T-cell (primary cell): ENCODE data around the gene GFOD1. TPM values are rescaled to one million over a fixed set of nuclear protein-coding genes. Genes with fewer than 3 reads are reported as not detected.

ENCODE experiments used
- ATAC-seq, 4 experiments: fragments of 200-7000 bp in 3 of 4; fragments of 150-1000 bp in 1 of 4; cut with Tn5 transposase; replicated peaks in 1 of 4; 1 replicate in 3 of 4; 2 replicates in 1 of 4; pipeline ENCODE4 v1.10.0; 2021; ENCODE audit warnings: moderate library complexity in 3 of 4, mild to moderate bottlenecking in 2 of 4, moderate number of reproducible peaks in 1 of 4
- CTCF ChIA-PET, 2 donors: fragments of 300-600 bp; sonication (Branson Sonifier 250); formaldehyde crosslinking; loops; one replicate each; lab custom pipeline; 2022; ENCODE audit warnings: antibody characterized with exemption in 2 of 2; lab: Charles Lee
- POLR2A ChIA-PET, 2 donors: fragments of 300-600 bp; sonication (Branson Sonifier 250); formaldehyde crosslinking; loops; one replicate each; lab custom pipeline; 2022; ENCODE audit warnings: antibody characterized with exemption in 2 of 2; lab: Charles Lee
- DNase-seq, 35 experiments: peaks; one replicate each; pipeline versions ENCODE4 v3.0.0 to v3.0.0-alpha.2; 2013 to 2023
- H3K27ac ChIP-seq: one replicate; pipeline ENCODE4 v1.5.1; 2013; ENCODE audit warnings: low read length
- H3K27me3 ChIP-seq, 2 experiments: replicated peaks in 1 of 2; 1 replicate in 1 of 2; 2 replicates in 1 of 2; pipeline versions ENCODE4 v1.6.1 to v1.7.0; 2013; ENCODE audit warnings: low read length in 1 of 2, mixed read lengths in 1 of 2; ENCODE audit not compliant: control insufficient read depth in 2 of 2, insufficient read depth in 2 of 2; ENCODE audit errors: extremely low read depth in 1 of 2
- H3K36me3 ChIP-seq, 2 donors: 1 replicate in 1 of 2; 2 replicates in 1 of 2; pipeline versions ENCODE4 v1.6.1 to v1.7.0; 2013; ENCODE audit warnings: low read length in 1 of 2; ENCODE audit not compliant: control insufficient read depth in 2 of 2, insufficient read depth in 1 of 2; ENCODE audit errors: extremely low read depth in 1 of 2
- H3K4me1 ChIP-seq, 2 experiments: 1 replicate in 1 of 2; 2 replicates in 1 of 2; pipeline versions ENCODE4 v1.6.1 to v1.7.0; 2013; ENCODE audit warnings: low read length in 2 of 2, mixed read lengths in 1 of 2; ENCODE audit not compliant: insufficient read depth in 2 of 2, control insufficient read depth in 1 of 2; ENCODE audit errors: extremely low read depth in 1 of 2
- H3K4me3 ChIP-seq, 2 donors: 1 replicate in 1 of 2; 2 replicates in 1 of 2; pipeline versions ENCODE4 v1.5.1 to v1.7.0; 2013; ENCODE audit warnings: mild to moderate bottlenecking in 2 of 2, low read length in 1 of 2, moderate library complexity in 1 of 2; ENCODE audit not compliant: control insufficient read depth in 1 of 2; ENCODE audit errors: extremely low read depth in 1 of 2
- H3K9me3 ChIP-seq: 2 replicates; pipeline ENCODE4 v1.7.0; 2013
- H3K27ac Mint-ChIP-seq, 2 donors: one replicate each; pipeline ENCODE4 v1.8.0; 2020 to 2021; ENCODE audit warnings: mild to moderate bottlenecking in 2 of 2, mixed read lengths in 2 of 2
- H3K27me3 Mint-ChIP-seq, 2 donors: one replicate each; pipeline ENCODE4 v1.8.0; 2021 to 2022; ENCODE audit warnings: mixed read lengths in 2 of 2
- H3K36me3 Mint-ChIP-seq: one replicate; pipeline ENCODE4 v1.8.0; 2021; ENCODE audit warnings: mixed read lengths
- H3K4me1 Mint-ChIP-seq, 3 donors: one replicate each; pipeline ENCODE4 v1.8.0; 2020 to 2022; ENCODE audit warnings: mixed read lengths in 3 of 3, mild to moderate bottlenecking in 1 of 3
- H3K4me3 Mint-ChIP-seq, 3 donors: one replicate each; pipeline ENCODE4 v1.8.0; 2020 to 2022; ENCODE audit warnings: mild to moderate bottlenecking in 3 of 3, mixed read lengths in 3 of 3, moderate library complexity in 3 of 3
- H3K9me3 Mint-ChIP-seq, 3 donors: one replicate each; pipeline ENCODE4 v1.8.0; 2020 to 2022; ENCODE audit warnings: mixed read lengths in 3 of 3
- WGBS: methylation state at CpG from one replicate; pipeline ENCODE4 v1.1.5; 2013; ENCODE audit warnings: missing lambda C conversion rate; ENCODE audit not compliant: insufficient coverage; 5-methylcytosine and 5-hydroxymethylcytosine counted together
- total RNA-seq, 35 experiments: library from RNA in 6 of 35; stranded (reverse) in 6 of 35; fragments of 120-200 nt in 1 of 35; gene quantifications; one replicate each; pipeline versions ENCODE4 v1.2.1 to v1.2.4 and lab custom pipeline; 2013 to 2026

GFOD1 gene
- total RNA-seq, 5 donors from 2014 or later (not counting 1 experiment from before 2014, with no cell fraction given) = 1.9 to 3.2 (median 2.3) TPM

GRCh38 chr6:13495112-13495776, 7.8 kb upstream of the GFOD1 start:
- WGBS = no CpG with 5 or more reads among the region's 5 CpGs
- CTCF ChIA-PET = interaction anchor here in 1 of 2 donors (0.9 kb wide), 1 partner anchor 18 kb away, joined by 3 read pairs; no protein-coding TSS in a partner anchor

DNA sequence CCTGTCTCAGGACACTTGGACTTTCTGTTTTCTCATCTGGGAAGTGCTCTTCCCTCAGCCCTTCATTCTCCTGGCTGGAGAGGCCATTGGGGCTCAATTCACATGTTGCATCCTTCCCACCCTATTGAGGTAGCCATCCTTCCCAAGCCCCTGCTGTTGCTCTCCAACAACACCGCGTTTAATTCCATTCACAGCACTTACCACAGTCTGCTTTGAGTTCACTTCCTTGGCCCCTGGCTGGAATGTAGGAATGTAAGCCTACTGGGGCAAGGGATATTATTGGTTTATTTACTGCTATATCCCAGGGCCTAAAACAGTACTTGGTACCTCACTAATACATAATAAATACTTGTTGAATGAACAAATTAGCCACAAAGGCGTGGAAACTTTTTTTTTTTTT, 6.7 kb upstream of the GFOD1 start:
- Mint-ChIP-seq H3K36me3 (no peaks in the 10 kb centered on the region), H3K4me3 (no peak overlapping the region), H3K4me1 (no peaks in the 10 kb centered on the region), H3K9me3 (no peaks in the 10 kb centered on the region), H3K27me3 (no peaks in the 10 kb centered on the region), H3K27ac (no peak overlapping the region)
- no peaks in the 10 kb centered on the region for H3K36me3 ChIP-seq
- H3K27me3 ChIP-seq = no peaks in the 10 kb centered on the region
- H3K27ac ChIP-seq = no peak overlapping the region
- ChIA-PET CTCF (interaction anchor here in 1 of 2 donors (0.9 kb wide), 1 partner anchor 17 kb away, joined by 3 read pairs; no protein-coding TSS in a partner anchor), POLR2A (no interaction called here)
- no peak for DNase-seq
- H3K4me1 ChIP-seq = no peaks in the 10 kb centered on the region
- no peak overlapping the region for H3K4me3 ChIP-seq
- H3K9me3 ChIP-seq = no peaks in the 10 kb centered on the region
- ATAC-seq = no peak
- no CpG with 5 or more reads among the region's 3 CpGs for WGBS

More at GRCh38 chr6:13495112-13495776, 7.8 kb upstream of the GFOD1 start:
- no peaks in the 10 kb centered on the region for H3K36me3 ChIP-seq
- Mint-ChIP-seq H3K27ac (no peak overlapping the region), H3K36me3 (no peaks in the 10 kb centered on the region), H3K9me3 (no peaks in the 10 kb centered on the region), H3K27me3 (no peaks in the 10 kb centered on the region), H3K4me3 (no peak overlapping the region), H3K4me1 (no peaks in the 10 kb centered on the region)
- no peak overlapping the region for H3K27ac ChIP-seq
- no peak for ATAC-seq
- no peaks in the 10 kb centered on the region for H3K27me3 ChIP-seq
- H3K4me3 ChIP-seq = no peak overlapping the region
- no peak for DNase-seq
- H3K4me1 ChIP-seq = no peaks in the 10 kb centered on the region
- POLR2A ChIA-PET = no interaction called here
- no peaks in the 10 kb centered on the region for H3K9me3 ChIP-seq

GRCh38 chr6:13493147-13493546, 5.7 kb upstream of the GFOD1 start:
- Mint-ChIP-seq H3K27ac (no peak overlapping the region), H3K27me3 (no peaks in the 10 kb centered on the region), H3K4me3 (no peak overlapping the region), H3K36me3 (no peaks in the 10 kb centered on the region), H3K4me1 (peaks cover 0 to 6% (median 5%) of the 10 kb centered on the region in 3 donors), H3K9me3 (no peaks in the 10 kb centered on the region)
- no peaks in the 10 kb centered on the region for H3K36me3 ChIP-seq
- CTCF ChIA-PET = no interaction called here
- ATAC-seq (no peak), DNase-seq (no peak)
- POLR2A ChIA-PET = interaction anchor here in 1 of 2 donors (0.6 kb wide), 1 partner anchor 161 kb away, joined by 3 read pairs; no protein-coding TSS in a partner anchor
- H3K4me1 ChIP-seq = peaks cover 0 to 9% of the 10 kb centered on the region in 2 experiments
- no peak overlapping the region for H3K4me3 ChIP-seq
- no peak overlapping the region for H3K27ac ChIP-seq
- H3K27me3 ChIP-seq = peaks cover 0 to 7% of the 10 kb centered on the region in 2 experiments
- 60% methylated on average over 1 of the region's 3 CpGs for WGBS
- H3K9me3 ChIP-seq = no peaks in the 10 kb centered on the region

GRCh38 chr6:13492357-13492756, 5.0 kb upstream of the GFOD1 start:
- no peaks in the 10 kb centered on the region for H3K27me3 Mint-ChIP-seq
- no peak for ATAC-seq
- H3K27ac Mint-ChIP-seq = no peak overlapping the region
- no peak overlapping the region for H3K4me3 Mint-ChIP-seq
- no peaks in the 10 kb centered on the region for H3K9me3 ChIP-seq
- H3K27me3 ChIP-seq = peaks cover 0 to 10% of the 10 kb centered on the region in 2 experiments
- no peaks in the 10 kb centered on the region for H3K36me3 ChIP-seq
- H3K4me1 Mint-ChIP-seq = peaks cover 5 to 8% (median 6%) of the 10 kb centered on the region in 3 donors
- no peak overlapping the region for H3K4me3 ChIP-seq
- no peak for DNase-seq
- POLR2A ChIA-PET = no interaction called here
- H3K9me3 Mint-ChIP-seq = no peaks in the 10 kb centered on the region
- CTCF ChIA-PET = no interaction called here
- WGBS = no CpG with 5 or more reads among the region's 2 CpGs
- H3K27ac ChIP-seq = no peak overlapping the region
- no peaks in the 10 kb centered on the region for H3K36me3 Mint-ChIP-seq
- H3K4me1 ChIP-seq = peaks cover 2 to 14% of the 10 kb centered on the region in 2 experiments

GRCh38 chr6:13491538-13491937, 4.1 kb upstream of the GFOD1 start:
- no peak overlapping the region for H3K4me3 Mint-ChIP-seq
- ChIA-PET POLR2A (no interaction called here), CTCF (interaction anchor here in 1 of 2 donors (0.7 kb wide), 1 partner anchor 9 kb away, joined by 3 read pairs; no protein-coding TSS in a partner anchor)
- Histone ChIP-seq H3K27ac (no peak overlapping the region), H3K4me3 (no peak overlapping the region), H3K9me3 (no peaks in the 10 kb centered on the region), H3K4me1 (peaks cover 2 to 14% of the 10 kb centered on the region in 2 experiments), H3K27me3 (peaks cover 0 to 10% of the 10 kb centered on the region in 2 experiments), H3K36me3 (no peaks in the 10 kb centered on the region)
- 100% methylated on average over 2 of the region's 3 CpGs for WGBS
- no peaks in the 10 kb centered on the region for H3K36me3 Mint-ChIP-seq
- DNase-seq (no peak), ATAC-seq (no peak)
- H3K4me1 Mint-ChIP-seq = peaks cover 8 to 9% (median 9%) of the 10 kb centered on the region in 3 donors
- no peaks in the 10 kb centered on the region for H3K9me3 Mint-ChIP-seq
- H3K27me3 Mint-ChIP-seq = no peaks in the 10 kb centered on the region
- H3K27ac Mint-ChIP-seq = no peak overlapping the region

- no peak overlapping the region for H3K4me3 Mint-ChIP-seq
- no peak overlapping the region for H3K27ac ChIP-seq
- no peaks in the 10 kb centered on the region for H3K36me3 ChIP-seq
- no peak for ATAC-seq
- H3K4me1 Mint-ChIP-seq = peaks cover 18 to 19% (median 19%) of the 10 kb centered on the region in 3 donors
- H3K4me1 ChIP-seq = peaks cover 7 to 22% of the 10 kb centered on the region in 2 experiments
- ChIA-PET CTCF (no interaction called here), POLR2A (interaction anchor here in 1 of 2 donors (0.6 kb wide), 1 partner anchor 80 kb away, joined by 3 read pairs; no protein-coding TSS in a partner anchor)
- H3K27me3 ChIP-seq = peaks cover 0 to 13% of the 10 kb centered on the region in 2 experiments
- H3K4me3 ChIP-seq = no peak overlapping the region
- no peaks in the 10 kb centered on the region for H3K36me3 Mint-ChIP-seq
- no peak for DNase-seq
- H3K9me3 ChIP-seq = no peaks in the 10 kb centered on the region
- no peaks in the 10 kb centered on the region for H3K9me3 Mint-ChIP-seq
- H3K27ac Mint-ChIP-seq = no peak overlapping the region
- WGBS = 100% methylated on average over 3 of the region's 3 CpGs
- peaks cover 0 to 6% of the 10 kb centered on the region in 2 donors for H3K27me3 Mint-ChIP-seq
These were observed 3.0 kb upstream of the GFOD1 start for GRCh38 chr6:13490402-13490801.
